A673 (cell line): ENCODE results near the gene OSGIN1. TPM values are rescaled to one million over a fixed set of nuclear protein-coding genes. Genes with fewer than 3 reads are reported as not detected.

Source experiments
- BruUV-seq: library from RNA; stranded (reverse); fragments of 400-500 nt; replicated peaks from 2 replicates; lab custom pipeline; 2021; lab: Mats Ljungman, UMichigan
- CTCF ChIA-PET: fragments of 300-600 bp; sonication (Branson Sonifier 250); formaldehyde crosslinking; loops from one replicate; lab custom pipeline; 2022; ENCODE audit warnings: antibody characterized with exemption; lab: Charles Lee
- POLR2A ChIA-PET: fragments of 300-600 bp; sonication (Branson Sonifier 250); formaldehyde crosslinking; loops from one replicate; lab custom pipeline; 2022; ENCODE audit warnings: antibody characterized with exemption; ENCODE audit not compliant: low non-redundant PET; lab: Charles Lee
- DNase-seq: peaks from one replicate; pipeline ENCODE4 v3.0.0-alpha.2; 2015; ENCODE audit warnings: low spot score
- H3K27ac ChIP-seq: fragments of 200-600 bp; sonication (generic); 2 replicates; pipeline ENCODE4 v1.5.1; 2016; ENCODE audit warnings: mixed run types, low read depth, mild to moderate bottlenecking, mixed read lengths, antibody characterized with exemption, low read length; ENCODE audit not compliant: poor library complexity, severe bottlenecking
- H3K27me3 ChIP-seq: fragments of 200-600 bp; sonication (generic); replicated peaks from 2 replicates; pipeline ENCODE4 v1.6.1; 2017; ENCODE audit warnings: mixed run types, low read depth, mild to moderate bottlenecking, mixed read lengths, antibody characterized with exemption, low read length; ENCODE audit not compliant: insufficient read depth, poor library complexity
- H3K36me3 ChIP-seq: fragments of 200-600 bp; sonication (generic); 2 replicates; pipeline ENCODE4 v1.6.1; 2016; ENCODE audit warnings: mixed run types, mild to moderate bottlenecking, mixed read lengths, antibody characterized with exemption, low read length; ENCODE audit not compliant: insufficient read depth, poor library complexity, severe bottlenecking
- H3K4me1 ChIP-seq: fragments of 200-600 bp; sonication (generic); 2 replicates; pipeline ENCODE4 v1.6.1; 2017; ENCODE audit warnings: mixed run types, mild to moderate bottlenecking, mixed read lengths, antibody characterized with exemption, low read length; ENCODE audit not compliant: insufficient read depth, poor library complexity, severe bottlenecking
- H3K4me3 ChIP-seq: fragments of 200-600 bp; sonication (generic); 2 replicates; pipeline ENCODE4 v1.5.1; 2016; ENCODE audit warnings: low read depth, mixed run types, mild to moderate bottlenecking, mixed read lengths, low read length; ENCODE audit not compliant: poor library complexity, severe bottlenecking
- H3K9me3 ChIP-seq: fragments of 200-600 bp; sonication (generic); 2 replicates; pipeline ENCODE4 v1.6.1; 2016; ENCODE audit warnings: mixed run types, low read depth, mild to moderate bottlenecking, mixed read lengths, antibody characterized with exemption, low read length; ENCODE audit not compliant: poor library complexity, severe bottlenecking
- CTCF ChIP-seq: fragments of 300-800, 200-600 bp; sonication (generic); conservative IDR thresholded peaks from 2 replicates; pipeline ENCODE4 v1.5.1; 2017; ENCODE audit warnings: low read depth, mild to moderate bottlenecking, antibody characterized with exemption, low read length, moderate library complexity, mixed read lengths
- EZH2 ChIP-seq: fragments of 200-600 bp; sonication (generic); IDR thresholded peaks from 2 replicates; pipeline ENCODE4 v1.6.1; 2017; ENCODE audit warnings: borderline replicate concordance, low read depth, mild to moderate bottlenecking, mixed read lengths, antibody characterized with exemption, low read length; ENCODE audit not compliant: poor library complexity, severe bottlenecking
- intact Hi-C: fragments of 100-400 bp; cut with micrococcal nuclease; formaldehyde crosslinking; loops from one replicate; pipeline ENCODE4 v1.10.0; 2022; ENCODE audit not compliant: unreplicated experiment
- total RNA-seq: library from RNA; stranded (reverse); gene quantifications from 2 replicates; pipeline ENCODE4 v1.2.3, GENCODE V29; 2021

OSGIN1 gene
- total RNA-seq, 1 experiment from 2014 or later: 2.4 TPM

GRCh38 chr16:84014570-84015327 is 61.7 kb downstream of the OSGIN1 start:
- Histone ChIP-seq H3K36me3 (no peaks in the 10 kb centered on the region), H3K4me3 (no peak overlapping the region), H3K9me3 (no peaks in the 10 kb centered on the region), H3K27me3 (no peaks in the 10 kb centered on the region), H3K4me1 (no peaks in the 10 kb centered on the region), H3K27ac (no peak overlapping the region)
- CTCF ChIA-PET: no interaction called here
- intact Hi-C loops: no loop called here
- POLR2A ChIA-PET: no interaction called here
- no TSS peak for BruUV-seq
- no peak for TF ChIP-seq EZH2
- no peak for TF ChIP-seq CTCF
- no peak for DNase-seq

- BruUV-seq: no TSS peak
- no peaks in the 10 kb centered on the region for H3K9me3 ChIP-seq
- no peak for TF ChIP-seq EZH2
- TF ChIP-seq CTCF: no peak
- no peaks in the 10 kb centered on the region for H3K4me1 ChIP-seq
- ChIA-PET POLR2A (no interaction called here), CTCF (no interaction called here)
- H3K27me3 ChIP-seq: no peaks in the 10 kb centered on the region
- intact Hi-C loops: no loop called here
- no peak overlapping the region for H3K4me3 ChIP-seq
- no peaks in the 10 kb centered on the region for H3K36me3 ChIP-seq
- no peak overlapping the region for H3K27ac ChIP-seq
- DNase-seq: no peak
These were observed 62.4 kb downstream of the OSGIN1 start for GRCh38 chr16:84015399-84015798.

Other genes with a start within 250 kb of the OSGIN1 start
- gene HSBP1, start 145.3 kb upstream of the OSGIN1 start, total RNA-seq: 163 and 175 TPM in 2 replicates
- gene MLYCD, start 54.1 kb upstream of the OSGIN1 start, total RNA-seq: 2.0 and 2.5 TPM in 2 replicates
- 0.76 and 0.80 TPM in 2 replicates for gene NECAB2, start 15.0 kb downstream of the OSGIN1 start, total RNA-seq
- gene SLC38A8, start 89.6 kb downstream of the OSGIN1 start, total RNA-seq: not detected in 2 replicates
- gene MBTPS1, start 163.7 kb downstream of the OSGIN1 start, total RNA-seq: 76.9 and 82.0 TPM in 2 replicates
- 45.6 and 46.7 TPM in 2 replicates for gene HSDL1, start 191.9 kb downstream of the OSGIN1 start, total RNA-seq
- not detected in 2 replicates for gene DNAAF1, start 192.1 kb downstream of the OSGIN1 start, total RNA-seq
- gene TAF1C, start 233.8 kb downstream of the OSGIN1 start, total RNA-seq: 58.0 and 58.4 TPM in 2 replicates
- not detected in 2 replicates for gene ADAD2, start 237.9 kb downstream of the OSGIN1 start, total RNA-seq